Measurements from ENCODE around the gene IKZF5.

IKZF5 gene

GRCh38 chr10:123008355-123009104 is at the start of gene IKZF5, which contains the start of gene ACADSB:
TSS of gene IKZF5 (minus strand) at chr10:123008795. CDS start at chr10:122998625, 10,170 bp downstream.
TSS of gene ACADSB (plus strand) at chr10:123009006. CDS start at chr10:123009030, 24 bp downstream.
- peak; percentile 98 for DNase-seq

DNA sequence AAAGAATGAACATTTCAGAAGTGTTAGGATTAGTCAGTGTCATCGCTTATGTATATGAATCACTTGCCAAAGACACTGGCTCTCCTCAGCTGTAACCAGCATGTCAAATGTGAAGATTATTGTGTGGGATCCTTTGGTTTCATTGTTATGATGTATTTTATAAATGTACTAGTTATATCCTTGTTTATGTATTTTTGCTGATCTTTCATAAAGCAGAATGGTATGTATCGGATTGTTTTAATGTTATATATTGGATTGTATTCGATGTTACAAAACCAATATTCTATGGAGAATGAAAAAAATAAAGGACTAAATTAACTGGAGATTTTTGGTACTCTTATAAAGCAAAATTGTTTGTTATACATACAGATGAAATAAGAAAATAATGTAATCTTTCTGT is 49.4 kb upstream of the IKZF5 start:
- no peak for DNase-seq

DNA sequence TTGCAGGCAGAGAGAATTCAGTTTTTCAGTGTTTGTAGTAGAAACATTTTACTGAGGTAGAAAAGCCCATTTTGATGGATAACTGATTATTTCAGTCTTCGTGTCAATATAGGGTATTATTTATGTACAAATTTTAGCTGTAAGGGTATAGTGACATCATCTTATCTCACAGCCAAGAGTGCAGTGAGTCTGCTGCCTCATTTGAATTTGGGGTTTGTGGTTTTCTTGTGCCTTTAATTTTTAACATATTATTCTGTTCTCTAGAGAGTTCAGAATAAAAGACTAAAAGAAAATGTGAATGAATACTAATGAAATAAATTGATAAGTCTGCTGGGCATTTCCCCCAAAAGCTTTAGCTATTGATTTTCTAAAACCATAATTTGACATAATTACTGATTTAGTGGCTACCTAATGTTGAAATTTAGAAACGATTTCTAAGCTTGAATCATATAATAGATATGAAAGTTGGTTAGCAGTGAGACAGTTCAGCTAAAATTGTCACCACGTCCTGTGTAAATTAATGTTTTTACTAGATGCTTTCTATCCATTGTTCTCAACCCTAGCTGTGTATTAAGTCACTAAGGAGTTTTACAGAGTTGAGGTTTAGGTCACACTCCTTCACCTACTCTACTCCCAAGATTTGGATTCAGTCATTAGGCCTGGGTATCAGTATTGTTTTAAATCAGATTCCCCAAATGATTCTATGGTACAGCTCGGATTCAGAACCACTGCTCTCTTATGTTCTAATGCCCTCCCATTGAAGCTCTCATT is 37.6 kb upstream of the IKZF5 start:
- DNase-seq: no peak

- DNase-seq: no peak
Measured at GRCh38 chr10:123044391-123044790, 35.8 kb upstream of the IKZF5 start.

DNA sequence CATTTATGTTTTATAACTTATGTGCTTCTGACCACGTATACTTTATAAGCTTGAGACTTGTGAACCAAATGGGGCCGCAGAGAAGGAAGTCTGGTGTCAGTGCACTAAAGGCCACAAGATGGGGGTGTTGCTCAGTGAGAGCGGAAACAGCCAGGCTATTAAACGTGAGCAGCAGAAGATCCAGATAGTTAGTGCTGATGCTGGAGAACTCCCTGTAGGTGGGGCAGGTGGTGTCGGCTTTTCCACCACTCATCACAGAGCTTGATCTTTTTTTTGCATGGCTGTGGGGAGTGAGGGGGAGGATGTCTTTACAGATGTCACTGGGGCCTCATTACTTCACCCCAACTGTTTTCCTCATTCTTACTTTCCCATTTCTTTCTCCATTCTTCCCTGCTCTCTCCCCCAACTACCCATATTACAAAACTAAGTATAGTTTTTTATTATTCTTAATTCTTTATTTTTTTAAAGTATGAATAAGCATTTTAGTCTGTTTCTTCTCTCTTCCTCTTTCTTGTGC is 34.9 kb upstream of the IKZF5 start:
- DNase-seq: peak; percentile 51

GRCh38 chr10:123042708-123043408 is 34.3 kb upstream of the IKZF5 start:
- no peak for DNase-seq

GRCh38 chr10:123039632-123039930 is 31.0 kb upstream of the IKZF5 start:
- no peak for DNase-seq

GRCh38 chr10:123038782-123039631 is 30.4 kb upstream of the IKZF5 start:
- DNase-seq: no peak

- DNase-seq: no peak
Measured at GRCh38 chr10:123035467-123036086, 27.0 kb upstream of the IKZF5 start.

- DNase-seq: no peak
Measured at GRCh38 chr10:123034332-123034731, 25.7 kb upstream of the IKZF5 start.

DNA sequence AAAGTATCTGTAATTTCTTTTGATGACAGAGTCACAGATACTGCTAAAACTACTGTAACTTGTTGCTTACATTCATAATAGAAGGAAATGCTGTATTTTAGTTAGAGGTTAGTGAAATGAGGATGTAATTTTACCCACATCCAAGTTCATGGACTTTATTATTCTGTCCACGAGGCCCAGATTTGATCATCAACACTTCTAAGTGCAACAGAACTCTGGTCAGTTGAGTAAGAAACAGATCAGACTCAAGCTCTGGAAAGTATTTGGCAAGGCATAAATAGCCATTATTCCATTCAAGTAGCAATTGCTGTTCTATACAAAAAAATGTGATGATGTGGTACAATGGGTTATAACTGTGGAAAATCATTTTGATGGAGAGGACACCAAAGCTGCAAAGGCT is 22.5 kb upstream of the IKZF5 start:
- no peak for DNase-seq

GRCh38 chr10:123027861-123028260 is 19.3 kb upstream of the IKZF5 start:
- no peak for DNase-seq

DNA sequence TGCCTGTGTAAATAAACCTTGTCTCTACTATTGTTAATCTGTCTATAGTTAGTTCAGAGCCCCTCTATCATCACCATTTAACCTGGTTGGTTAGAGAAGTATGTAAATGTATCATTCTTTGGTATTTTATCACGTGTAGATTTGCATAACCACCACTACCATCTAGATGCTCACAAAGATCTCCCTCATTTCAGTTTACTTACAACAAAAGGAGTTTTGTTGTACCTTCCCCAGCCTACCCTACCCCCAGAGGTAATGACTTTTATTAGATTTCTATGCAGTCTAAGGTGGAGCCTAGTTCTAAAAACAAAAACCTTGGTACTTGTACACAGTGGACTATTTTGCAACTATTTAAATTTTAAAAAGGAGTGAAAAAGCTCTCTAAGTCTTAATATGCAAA is 17.7 kb upstream of the IKZF5 start:
- DNase-seq: no peak

DNA sequence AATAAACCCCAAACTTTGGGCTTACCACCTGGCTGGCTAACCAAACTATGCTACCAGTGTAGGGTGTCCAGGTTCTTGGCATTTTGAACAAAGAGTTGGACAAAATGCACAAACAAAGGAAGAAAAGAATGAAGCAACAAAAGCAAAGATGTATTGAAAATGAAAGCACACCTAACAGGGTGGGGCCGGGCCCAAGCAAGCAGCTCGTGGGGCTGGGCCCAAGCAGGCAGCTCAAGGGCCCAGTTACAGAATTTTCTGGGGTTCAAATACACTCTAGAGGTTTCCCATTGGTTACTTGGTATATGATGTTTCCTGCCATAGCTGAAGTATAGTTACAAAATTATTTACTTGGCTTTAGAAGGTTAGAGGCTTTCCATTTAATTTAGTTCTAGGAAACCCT is 15.9 kb upstream of the IKZF5 start:
- no peak for DNase-seq

DNA sequence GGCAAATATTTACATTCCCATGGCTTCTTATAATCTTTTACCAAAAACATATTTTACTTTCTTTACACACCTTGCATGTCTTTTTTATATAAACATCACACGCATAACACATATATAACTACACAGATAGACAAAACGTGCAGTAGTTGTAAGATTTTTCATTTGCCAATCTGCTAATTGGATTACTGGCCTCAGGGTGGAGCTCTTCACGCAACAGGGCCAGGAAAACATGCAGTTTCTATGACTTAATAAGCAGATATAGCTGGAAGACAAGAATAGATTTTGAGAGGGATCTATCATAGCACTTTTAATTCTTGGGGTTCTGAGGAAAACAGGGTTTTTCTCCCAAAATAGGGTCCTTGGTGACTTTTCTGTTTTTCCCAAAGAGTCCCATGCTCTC is 12.9 kb upstream of the IKZF5 start:
- DNase-seq: no peak

DNA sequence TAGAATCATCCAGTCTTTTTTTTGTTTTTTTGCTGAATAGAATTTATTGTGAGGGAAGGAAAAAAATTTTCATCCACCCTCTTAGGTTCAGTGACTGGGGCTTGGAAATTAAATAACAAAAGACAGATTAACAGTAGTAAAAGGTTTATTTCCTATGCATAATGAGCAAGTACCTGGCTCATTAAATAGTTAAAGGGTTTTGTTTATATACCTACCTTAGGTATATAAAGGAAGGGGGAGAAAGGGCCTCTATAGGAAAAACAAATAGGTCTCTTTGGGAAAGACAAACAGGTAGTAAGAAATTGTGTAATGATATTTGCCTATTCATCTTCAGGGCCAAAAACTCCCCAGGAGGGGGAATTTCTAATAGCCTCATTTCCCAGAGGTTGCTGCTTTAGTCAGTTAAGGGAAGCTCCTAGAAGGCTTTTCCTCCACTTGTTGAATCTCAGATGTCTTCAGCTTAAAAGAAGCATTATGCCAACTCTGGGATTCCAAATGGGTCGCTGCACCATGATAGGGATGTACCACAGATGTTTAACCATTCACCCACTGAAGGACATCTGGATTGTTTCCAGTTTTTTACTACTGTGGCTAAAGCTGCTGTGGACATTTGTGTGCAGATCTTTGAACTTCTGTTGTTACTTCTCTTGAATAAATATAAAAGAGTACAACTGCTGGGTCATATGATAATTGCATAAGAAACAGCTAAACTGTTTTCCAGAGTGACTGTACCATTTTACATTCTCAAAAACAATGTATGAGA is 11.5 kb upstream of the IKZF5 start:
- no peak for DNase-seq

GRCh38 chr10:123019264-123019663 is 10.7 kb upstream of the IKZF5 start:
- no peak for DNase-seq

- DNase-seq: no peak
Measured at GRCh38 chr10:123018531-123018930, 9.9 kb upstream of the IKZF5 start.

DNA sequence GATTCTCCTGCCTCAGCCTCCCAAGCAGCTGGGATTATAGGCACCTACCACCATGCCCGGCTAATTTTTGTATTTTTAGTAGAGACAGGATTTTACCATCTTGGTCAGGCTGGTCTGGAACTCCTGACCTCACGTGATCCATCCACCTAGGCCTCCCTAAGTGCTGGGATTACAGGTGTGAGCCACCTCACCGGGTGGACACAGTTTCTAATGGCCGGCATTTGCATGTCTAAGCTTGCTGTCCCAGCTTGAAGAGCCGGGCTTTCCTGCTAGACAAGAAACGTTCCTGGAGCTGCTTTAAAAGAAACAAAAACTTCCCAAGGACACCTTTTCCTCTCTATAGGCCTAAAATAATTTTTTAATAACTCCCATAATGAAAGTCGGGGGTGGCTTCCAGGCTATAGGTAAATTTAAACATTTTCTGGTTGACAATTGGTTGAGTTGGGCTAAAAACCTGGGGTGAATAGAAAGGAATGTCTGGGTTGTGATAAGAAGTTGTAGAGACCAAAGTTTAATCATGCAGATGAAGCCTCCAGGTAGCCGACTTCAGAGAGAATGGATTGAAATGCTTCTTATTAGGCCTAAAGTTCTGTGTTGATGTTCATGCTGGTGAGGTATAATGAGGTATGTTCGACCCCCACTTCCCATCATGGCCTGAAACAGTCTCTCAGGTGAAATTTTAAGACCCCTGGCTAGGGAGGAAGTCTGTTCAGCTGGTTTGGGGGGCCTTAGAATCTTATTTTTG is 9.0 kb upstream of the IKZF5 start:
- DNase-seq: no peak

DNA sequence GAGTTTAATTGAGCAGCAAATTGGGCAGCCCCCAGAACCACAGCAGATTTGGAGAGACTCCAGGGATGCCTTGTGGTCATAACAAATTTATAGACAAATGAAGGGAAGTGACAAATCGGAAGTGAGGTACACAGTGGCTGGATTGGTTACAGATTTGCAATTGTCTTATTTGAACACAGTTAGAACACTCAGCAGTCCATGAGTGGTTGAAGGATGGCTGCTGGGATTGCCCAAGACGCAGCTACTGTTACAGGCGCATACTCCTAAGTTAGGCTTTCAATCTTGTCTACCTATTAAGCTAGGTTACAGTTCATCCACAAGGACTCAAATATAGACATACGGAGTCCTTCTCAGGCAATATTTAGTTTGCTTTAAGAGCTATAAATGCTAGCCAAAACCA is 7.6 kb upstream of the IKZF5 start:
- no peak for DNase-seq

- DNase-seq: no peak
Measured at GRCh38 chr10:123014772-123015171, 6.2 kb upstream of the IKZF5 start.
